HEK293 (cell line): ENCODE results near the gene ZNF579.

ENCODE experiments used
- CTCF ChIP-seq: fragments of 450-650 bp; formaldehyde crosslinking; IDR thresholded peaks from 2 replicates; pipeline ENCODE4 v1.5.1; 2016; ENCODE audit warnings: missing biosample characterization, missing genetic modification characterization
- GLI2 ChIP-seq: fragments of 450-650 bp; formaldehyde crosslinking; IDR thresholded peaks from 2 replicates; pipeline ENCODE4; 2017; ENCODE audit warnings: missing biosample characterization, missing genetic modification characterization, low read depth, borderline replicate concordance
- PRDM4 ChIP-seq: fragments of 450-650 bp; formaldehyde crosslinking; IDR thresholded peaks from 2 replicates; pipeline ENCODE4 v1.5.1; 2017; ENCODE audit warnings: missing biosample characterization, missing genetic modification characterization
- SCRT2 ChIP-seq: fragments of 450-650 bp; formaldehyde crosslinking; IDR thresholded peaks from 2 replicates; pipeline ENCODE4 v1.5.1; 2016; ENCODE audit warnings: missing biosample characterization, missing genetic modification characterization
- YY1 ChIP-seq: fragments of 450-650 bp; formaldehyde crosslinking; IDR thresholded peaks from 2 replicates; pipeline ENCODE4 v1.5.1; 2018; ENCODE audit warnings: missing biosample characterization, missing genetic modification characterization
- ZEB2 ChIP-seq: fragments of 450-650 bp; formaldehyde crosslinking; IDR thresholded peaks from 2 replicates; pipeline ENCODE4 v1.5.1; 2016; ENCODE audit warnings: missing biosample characterization, missing genetic modification characterization
- ZNF133 ChIP-seq: fragments of 450-650 bp; formaldehyde crosslinking; IDR thresholded peaks from 2 replicates; pipeline ENCODE4 v1.5.1; 2016; ENCODE audit warnings: missing biosample characterization, missing genetic modification characterization
- ZNF362 ChIP-seq: fragments of 450-650 bp; formaldehyde crosslinking; IDR thresholded peaks from 2 replicates; pipeline ENCODE4 v1.5.1; 2016; ENCODE audit warnings: missing biosample characterization, missing genetic modification characterization
- ZNF37A ChIP-seq: fragments of 450-650 bp; IDR thresholded peaks from 2 replicates; pipeline ENCODE4 v1.5.1; 2018; ENCODE audit warnings: missing biosample characterization, missing genetic modification characterization
- ZNF426 ChIP-seq: fragments of 450-650 bp; formaldehyde crosslinking; IDR thresholded peaks from 2 replicates; pipeline ENCODE4 v1.5.1; 2017; ENCODE audit warnings: missing biosample characterization, missing genetic modification characterization, mild to moderate bottlenecking, inconsistent platforms, moderate library complexity
- ZNF510 ChIP-seq: fragments of 450-650 bp; formaldehyde crosslinking; IDR thresholded peaks from 2 replicates; pipeline ENCODE4 v1.5.1; 2018; ENCODE audit warnings: mild to moderate bottlenecking, missing genetic modification characterization, missing biosample characterization; ENCODE audit not compliant: insufficient replicate concordance
- ZNF529 ChIP-seq: fragments of 450-650 bp; formaldehyde crosslinking; IDR thresholded peaks from 2 replicates; pipeline ENCODE4 v1.5.1; 2017; ENCODE audit warnings: missing genetic modification characterization, missing biosample characterization; ENCODE audit not compliant: insufficient replicate concordance
- ZNF626 ChIP-seq: fragments of 450-650 bp; sonication (Bioruptor Pico); formaldehyde crosslinking; IDR thresholded peaks from 2 replicates; pipeline ENCODE4 v1.5.1; 2018; ENCODE audit warnings: missing biosample characterization, missing genetic modification characterization, inconsistent platforms
- TF ChIP-seq, protein P1 (sequence below): fragments of 450-650 bp; formaldehyde crosslinking; IDR thresholded peaks from 2 replicates; pipeline ENCODE4 v1.5.1; 2017; ENCODE audit warnings: missing biosample characterization, missing genetic modification characterization

- no peak for TF ChIP-seq CTCF
- no peak for TF ChIP-seq SCRT2 (tag by site-specific recombination)
- TF ChIP-seq PRDM4 (tag by site-specific recombination): no peak
- TF ChIP-seq ZNF426 (tag by site-specific recombination): no peak
- no peak for TF ChIP-seq ZNF37A (tag by site-specific recombination)
- TF ChIP-seq ZEB2: no peak
- TF ChIP-seq ZNF626 (tag by site-specific recombination): no peak
- no peak for TF ChIP-seq ZNF510 (tag by site-specific recombination)
- no peak for TF ChIP-seq GLI2
- no peak for TF ChIP-seq ZNF529 (tag by site-specific recombination)
- TF ChIP-seq ZNF133: no peak
- no peak for TF ChIP-seq YY1 (tag by site-specific recombination)
- TF ChIP-seq ZNF362 (tag by site-specific recombination): no peak
- TF ChIP-seq, protein P1, sequence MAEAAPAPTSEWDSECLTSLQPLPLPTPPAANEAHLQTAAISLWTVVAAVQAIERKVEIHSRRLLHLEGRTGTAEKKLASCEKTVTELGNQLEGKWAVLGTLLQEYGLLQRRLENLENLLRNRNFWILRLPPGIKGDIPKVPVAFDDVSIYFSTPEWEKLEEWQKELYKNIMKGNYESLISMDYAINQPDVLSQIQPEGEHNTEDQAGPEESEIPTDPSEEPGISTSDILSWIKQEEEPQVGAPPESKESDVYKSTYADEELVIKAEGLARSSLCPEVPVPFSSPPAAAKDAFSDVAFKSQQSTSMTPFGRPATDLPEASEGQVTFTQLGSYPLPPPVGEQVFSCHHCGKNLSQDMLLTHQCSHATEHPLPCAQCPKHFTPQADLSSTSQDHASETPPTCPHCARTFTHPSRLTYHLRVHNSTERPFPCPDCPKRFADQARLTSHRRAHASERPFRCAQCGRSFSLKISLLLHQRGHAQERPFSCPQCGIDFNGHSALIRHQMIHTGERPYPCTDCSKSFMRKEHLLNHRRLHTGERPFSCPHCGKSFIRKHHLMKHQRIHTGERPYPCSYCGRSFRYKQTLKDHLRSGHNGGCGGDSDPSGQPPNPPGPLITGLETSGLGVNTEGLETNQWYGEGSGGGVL (tag by site-specific recombination): no peak
These were observed 36.8 kb upstream of the ZNF579 start for GRCh38 chr19:55617426-55617825.
